WTC11 (cell line): ENCODE results near the gene CLCF1. TPM values are rescaled to one million over a fixed set of nuclear protein-coding genes. Genes with fewer than 3 reads are reported as not detected.

ENCODE experiments used
- ATAC-seq: fragments of 200-7000 bp; cut with Tn5 transposase; 2 replicates; pipeline ENCODE4 v1.10.0; 2021; ENCODE audit warnings: mild to moderate bottlenecking, moderate library complexity
- CTCF ChIA-PET: fragments of 300-600 bp; sonication (Branson Sonifier 250); formaldehyde crosslinking; loops from one replicate; lab custom pipeline; 2021; ENCODE audit warnings: antibody characterized with exemption; lab: Charles Lee
- POLR2A ChIA-PET: fragments of 350-600 bp; sonication (Branson Sonifier 250); formaldehyde crosslinking; loops from one replicate; lab custom pipeline; 2021; ENCODE audit warnings: antibody characterized with exemption; lab: Charles Lee
- DNase-seq: peaks from one replicate; pipeline ENCODE4 v3.0.0; 2021; ENCODE audit warnings: low spot score
- H3K27ac Mint-ChIP-seq: 2 replicates; pipeline ENCODE4 v1.8.0; 2021; ENCODE audit warnings: mixed read lengths
- H3K27me3 Mint-ChIP-seq: 2 replicates; pipeline ENCODE4 v1.8.0; 2021; ENCODE audit warnings: low read depth, mild to moderate bottlenecking, moderate library complexity, mixed read lengths
- H3K36me3 Mint-ChIP-seq: 2 replicates; pipeline ENCODE4 v1.8.0; 2021; ENCODE audit warnings: mixed read lengths
- H3K4me1 Mint-ChIP-seq: 2 replicates; pipeline ENCODE4 v1.8.0; 2022; ENCODE audit warnings: mixed read lengths
- H3K4me3 Mint-ChIP-seq: 2 replicates; pipeline ENCODE4 v1.8.0; 2021; ENCODE audit warnings: mild to moderate bottlenecking, moderate library complexity, mixed read lengths
- H3K9me3 Mint-ChIP-seq: 2 replicates; pipeline ENCODE4 v1.8.0; 2021; ENCODE audit warnings: mixed read lengths
- ATF1 ChIP-seq: sonication (generic); formaldehyde crosslinking; IDR thresholded peaks from 2 replicates; pipeline ENCODE4 v1.8.1; 2023; ENCODE audit warnings: mild to moderate bottlenecking, moderate library complexity, missing genetic modification reagents
- CREB1 ChIP-seq: sonication (generic); formaldehyde crosslinking; IDR thresholded peaks from 2 replicates; pipeline ENCODE4 v1.8.0; 2023; ENCODE audit warnings: mild to moderate bottlenecking, missing genetic modification reagents
- ELF4 ChIP-seq: sonication (generic); formaldehyde crosslinking; IDR thresholded peaks from 2 replicates; pipeline ENCODE4 v1.8.1; 2022; ENCODE audit warnings: low read depth, mild to moderate bottlenecking, moderate library complexity, missing genetic modification reagents
- FOXP4 ChIP-seq: sonication (generic); formaldehyde crosslinking; IDR thresholded peaks from 2 replicates; pipeline ENCODE4 v1.8.0; 2022; ENCODE audit warnings: mild to moderate bottlenecking, missing genetic modification reagents
- GRHL2 ChIP-seq: fragments of 250-450 bp; sonication (Bioruptor Pico); IDR thresholded peaks from 2 replicates; pipeline ENCODE4 v1.8.0; 2022; ENCODE audit warnings: mild to moderate bottlenecking, moderate library complexity; ENCODE audit not compliant: insufficient replicate concordance, severe bottlenecking
- NFE2L1 ChIP-seq: sonication (generic); formaldehyde crosslinking; IDR thresholded peaks from 2 replicates; pipeline ENCODE4 v1.8.1; 2023; ENCODE audit warnings: missing genetic modification reagents
- NR3C1 ChIP-seq: sonication (generic); formaldehyde crosslinking; conservative IDR thresholded peaks from 2 replicates; pipeline ENCODE4 v1.8.1; 2023; ENCODE audit warnings: low read depth, mild to moderate bottlenecking, missing genetic modification reagents
- PREB ChIP-seq: sonication (generic); formaldehyde crosslinking; IDR thresholded peaks from 2 replicates; pipeline ENCODE4 v1.8.1; 2022; ENCODE audit warnings: mild to moderate bottlenecking, missing genetic modification reagents, moderate library complexity, borderline replicate concordance
- TCF7 ChIP-seq: sonication (generic); formaldehyde crosslinking; IDR thresholded peaks from 2 replicates; pipeline ENCODE4 v1.8.0; 2022; ENCODE audit warnings: mild to moderate bottlenecking, low read depth, missing genetic modification reagents, moderate library complexity
- ZNF121 ChIP-seq: sonication (generic); formaldehyde crosslinking; IDR thresholded peaks from 2 replicates; pipeline ENCODE4 v1.8.0; 2023; ENCODE audit warnings: missing genetic modification reagents
- ZNF138 ChIP-seq: sonication (generic); formaldehyde crosslinking; conservative IDR thresholded peaks from 2 replicates; pipeline ENCODE4 v1.8.1; 2022; ENCODE audit warnings: mild to moderate bottlenecking, moderate library complexity, missing genetic modification reagents
- total RNA-seq: library from RNA; stranded (reverse); gene quantifications from 3 replicates; pipeline ENCODE4 v1.2.3, GENCODE V29; 2021
- TF ChIP-seq, protein P1 (sequence below): sonication (generic); formaldehyde crosslinking; IDR thresholded peaks from 2 replicates; pipeline ENCODE4 v1.8.1; 2022; ENCODE audit warnings: low read depth, mild to moderate bottlenecking, moderate library complexity, missing genetic modification reagents, borderline replicate concordance
- TF ChIP-seq, protein P2 (sequence below): sonication (generic); formaldehyde crosslinking; IDR thresholded peaks from 2 replicates; pipeline ENCODE4 v1.8.0; 2022; ENCODE audit warnings: missing genetic modification reagents
- TF ChIP-seq, protein P3 (sequence below): fragments of 250-450 bp; sonication (Bioruptor Pico); IDR thresholded peaks from 2 replicates; pipeline ENCODE4 v1.8.0; 2021; ENCODE audit warnings: mild to moderate bottlenecking
- TF ChIP-seq, protein P4 (sequence below): sonication (generic); formaldehyde crosslinking; IDR thresholded peaks from 2 replicates; pipeline ENCODE4 v1.8.1; 2023; ENCODE audit warnings: mild to moderate bottlenecking, moderate library complexity, missing genetic modification reagents
- TF ChIP-seq, protein P5 (sequence below): sonication (generic); formaldehyde crosslinking; IDR thresholded peaks from 2 replicates; pipeline ENCODE4 v1.8.0; 2023; ENCODE audit warnings: missing genetic modification reagents, mild to moderate bottlenecking, borderline replicate concordance

The CLCF1 gene
- total RNA-seq, 1 experiment from 2014 or later = 0.92 TPM

DNA sequence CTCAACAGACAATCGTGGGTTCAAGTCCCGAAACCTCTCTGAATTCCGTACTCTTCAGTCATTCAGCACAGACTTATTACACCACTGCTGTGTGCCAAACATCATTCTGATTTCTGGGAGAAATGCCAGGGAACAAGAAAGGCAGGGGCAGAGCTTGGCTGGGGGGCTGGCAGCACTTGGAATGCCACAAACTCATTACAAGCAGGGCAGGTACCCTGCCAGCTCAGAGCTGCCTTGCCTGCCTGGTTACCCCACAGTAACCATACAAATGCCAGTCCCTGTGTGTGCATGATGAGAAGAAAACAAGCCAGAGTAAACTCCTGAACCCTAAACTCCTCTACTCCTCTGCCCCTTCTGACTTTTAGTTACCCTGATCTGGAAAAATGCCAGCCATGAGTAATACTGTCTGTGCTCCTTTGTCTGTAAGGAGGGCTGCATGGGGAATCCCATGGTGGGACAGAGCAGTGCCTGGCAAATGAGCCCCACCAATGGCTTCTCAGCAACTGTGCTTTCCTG lies 11.5 kb upstream of the CLCF1 start:
- Mint-ChIP-seq H3K27me3 (peaks cover 38% of the 10 kb centered on the region), H3K27ac (no peak overlapping the region), H3K9me3 (no peaks in the 10 kb centered on the region), H3K36me3 (no peaks in the 10 kb centered on the region), H3K4me1 (peaks cover 25% of the 10 kb centered on the region), H3K4me3 (no peak overlapping the region)
- ChIA-PET CTCF (interaction anchor here (0.9 to 25.7 kb wide), 5 partner anchors 9 to 39 kb away, joined by 3 to 842 read pairs (median 5); partner anchors contain the start of genes CLCF1 and POLD4), POLR2A (interaction anchor here (0.6 kb wide), 1 partner anchor 94 kb away, joined by 5 read pairs; no protein-coding TSS in a partner anchor)
- DNase-seq = no peak
- TF ChIP-seq PREB (CRISPR knock-in tag) (no peak), FOXP4 (CRISPR knock-in tag) (no peak), TCF7 (CRISPR knock-in tag) (no peak), ELF4 (CRISPR knock-in tag) (no peak), ATF1 (no peak), GRHL2 (CRISPR knock-in tag) (no peak), ZNF138 (CRISPR knock-in tag) (no peak), NFE2L1 (CRISPR knock-in tag) (no peak), NR3C1 (no peak), CREB1 (CRISPR knock-in tag) (no peak), ZNF121 (no peak)
- TF ChIP-seq, protein P1, sequence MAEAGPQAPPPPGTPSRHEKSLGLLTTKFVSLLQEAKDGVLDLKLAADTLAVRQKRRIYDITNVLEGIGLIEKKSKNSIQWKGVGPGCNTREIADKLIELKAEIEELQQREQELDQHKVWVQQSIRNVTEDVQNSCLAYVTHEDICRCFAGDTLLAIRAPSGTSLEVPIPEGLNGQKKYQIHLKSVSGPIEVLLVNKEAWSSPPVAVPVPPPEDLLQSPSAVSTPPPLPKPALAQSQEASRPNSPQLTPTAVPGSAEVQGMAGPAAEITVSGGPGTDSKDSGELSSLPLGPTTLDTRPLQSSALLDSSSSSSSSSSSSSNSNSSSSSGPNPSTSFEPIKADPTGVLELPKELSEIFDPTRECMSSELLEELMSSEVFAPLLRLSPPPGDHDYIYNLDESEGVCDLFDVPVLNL (CRISPR knock-in tag) = no peak
- TF ChIP-seq, protein P2, sequence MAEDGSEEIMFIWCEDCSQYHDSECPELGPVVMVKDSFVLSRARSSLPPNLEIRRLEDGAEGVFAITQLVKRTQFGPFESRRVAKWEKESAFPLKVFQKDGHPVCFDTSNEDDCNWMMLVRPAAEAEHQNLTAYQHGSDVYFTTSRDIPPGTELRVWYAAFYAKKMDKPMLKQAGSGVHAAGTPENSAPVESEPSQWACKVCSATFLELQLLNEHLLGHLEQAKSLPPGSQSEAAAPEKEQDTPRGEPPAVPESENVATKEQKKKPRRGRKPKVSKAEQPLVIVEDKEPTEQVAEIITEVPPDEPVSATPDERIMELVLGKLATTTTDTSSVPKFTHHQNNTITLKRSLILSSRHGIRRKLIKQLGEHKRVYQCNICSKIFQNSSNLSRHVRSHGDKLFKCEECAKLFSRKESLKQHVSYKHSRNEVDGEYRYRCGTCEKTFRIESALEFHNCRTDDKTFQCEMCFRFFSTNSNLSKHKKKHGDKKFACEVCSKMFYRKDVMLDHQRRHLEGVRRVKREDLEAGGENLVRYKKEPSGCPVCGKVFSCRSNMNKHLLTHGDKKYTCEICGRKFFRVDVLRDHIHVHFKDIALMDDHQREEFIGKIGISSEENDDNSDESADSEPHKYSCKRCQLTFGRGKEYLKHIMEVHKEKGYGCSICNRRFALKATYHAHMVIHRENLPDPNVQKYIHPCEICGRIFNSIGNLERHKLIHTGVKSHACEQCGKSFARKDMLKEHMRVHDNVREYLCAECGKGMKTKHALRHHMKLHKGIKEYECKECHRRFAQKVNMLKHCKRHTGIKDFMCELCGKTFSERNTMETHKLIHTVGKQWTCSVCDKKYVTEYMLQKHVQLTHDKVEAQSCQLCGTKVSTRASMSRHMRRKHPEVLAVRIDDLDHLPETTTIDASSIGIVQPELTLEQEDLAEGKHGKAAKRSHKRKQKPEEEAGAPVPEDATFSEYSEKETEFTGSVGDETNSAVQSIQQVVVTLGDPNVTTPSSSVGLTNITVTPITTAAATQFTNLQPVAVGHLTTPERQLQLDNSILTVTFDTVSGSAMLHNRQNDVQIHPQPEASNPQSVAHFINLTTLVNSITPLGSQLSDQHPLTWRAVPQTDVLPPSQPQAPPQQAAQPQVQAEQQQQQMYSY (CRISPR knock-in tag) = no peak
- TF ChIP-seq, protein P3, sequence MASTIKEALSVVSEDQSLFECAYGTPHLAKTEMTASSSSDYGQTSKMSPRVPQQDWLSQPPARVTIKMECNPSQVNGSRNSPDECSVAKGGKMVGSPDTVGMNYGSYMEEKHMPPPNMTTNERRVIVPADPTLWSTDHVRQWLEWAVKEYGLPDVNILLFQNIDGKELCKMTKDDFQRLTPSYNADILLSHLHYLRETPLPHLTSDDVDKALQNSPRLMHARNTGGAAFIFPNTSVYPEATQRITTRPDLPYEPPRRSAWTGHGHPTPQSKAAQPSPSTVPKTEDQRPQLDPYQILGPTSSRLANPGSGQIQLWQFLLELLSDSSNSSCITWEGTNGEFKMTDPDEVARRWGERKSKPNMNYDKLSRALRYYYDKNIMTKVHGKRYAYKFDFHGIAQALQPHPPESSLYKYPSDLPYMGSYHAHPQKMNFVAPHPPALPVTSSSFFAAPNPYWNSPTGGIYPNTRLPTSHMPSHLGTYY (CRISPR knock-in tag) = no peak
- TF ChIP-seq, protein P4, sequence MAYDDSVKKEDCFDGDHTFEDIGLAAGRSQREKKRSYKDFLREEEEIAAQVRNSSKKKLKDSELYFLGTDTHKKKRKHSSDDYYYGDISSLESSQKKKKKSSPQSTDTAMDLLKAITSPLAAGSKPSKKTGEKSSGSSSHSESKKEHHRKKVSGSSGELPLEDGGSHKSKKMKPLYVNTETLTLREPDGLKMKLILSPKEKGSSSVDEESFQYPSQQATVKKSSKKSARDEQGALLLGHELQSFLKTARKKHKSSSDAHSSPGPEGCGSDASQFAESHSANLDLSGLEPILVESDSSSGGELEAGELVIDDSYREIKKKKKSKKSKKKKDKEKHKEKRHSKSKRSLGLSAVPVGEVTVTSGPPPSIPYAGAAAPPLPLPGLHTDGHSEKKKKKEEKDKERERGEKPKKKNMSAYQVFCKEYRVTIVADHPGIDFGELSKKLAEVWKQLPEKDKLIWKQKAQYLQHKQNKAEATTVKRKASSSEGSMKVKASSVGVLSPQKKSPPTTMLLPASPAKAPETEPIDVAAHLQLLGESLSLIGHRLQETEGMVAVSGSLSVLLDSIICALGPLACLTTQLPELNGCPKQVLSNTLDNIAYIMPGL (CRISPR knock-in tag) = no peak
- TF ChIP-seq, protein P5, sequence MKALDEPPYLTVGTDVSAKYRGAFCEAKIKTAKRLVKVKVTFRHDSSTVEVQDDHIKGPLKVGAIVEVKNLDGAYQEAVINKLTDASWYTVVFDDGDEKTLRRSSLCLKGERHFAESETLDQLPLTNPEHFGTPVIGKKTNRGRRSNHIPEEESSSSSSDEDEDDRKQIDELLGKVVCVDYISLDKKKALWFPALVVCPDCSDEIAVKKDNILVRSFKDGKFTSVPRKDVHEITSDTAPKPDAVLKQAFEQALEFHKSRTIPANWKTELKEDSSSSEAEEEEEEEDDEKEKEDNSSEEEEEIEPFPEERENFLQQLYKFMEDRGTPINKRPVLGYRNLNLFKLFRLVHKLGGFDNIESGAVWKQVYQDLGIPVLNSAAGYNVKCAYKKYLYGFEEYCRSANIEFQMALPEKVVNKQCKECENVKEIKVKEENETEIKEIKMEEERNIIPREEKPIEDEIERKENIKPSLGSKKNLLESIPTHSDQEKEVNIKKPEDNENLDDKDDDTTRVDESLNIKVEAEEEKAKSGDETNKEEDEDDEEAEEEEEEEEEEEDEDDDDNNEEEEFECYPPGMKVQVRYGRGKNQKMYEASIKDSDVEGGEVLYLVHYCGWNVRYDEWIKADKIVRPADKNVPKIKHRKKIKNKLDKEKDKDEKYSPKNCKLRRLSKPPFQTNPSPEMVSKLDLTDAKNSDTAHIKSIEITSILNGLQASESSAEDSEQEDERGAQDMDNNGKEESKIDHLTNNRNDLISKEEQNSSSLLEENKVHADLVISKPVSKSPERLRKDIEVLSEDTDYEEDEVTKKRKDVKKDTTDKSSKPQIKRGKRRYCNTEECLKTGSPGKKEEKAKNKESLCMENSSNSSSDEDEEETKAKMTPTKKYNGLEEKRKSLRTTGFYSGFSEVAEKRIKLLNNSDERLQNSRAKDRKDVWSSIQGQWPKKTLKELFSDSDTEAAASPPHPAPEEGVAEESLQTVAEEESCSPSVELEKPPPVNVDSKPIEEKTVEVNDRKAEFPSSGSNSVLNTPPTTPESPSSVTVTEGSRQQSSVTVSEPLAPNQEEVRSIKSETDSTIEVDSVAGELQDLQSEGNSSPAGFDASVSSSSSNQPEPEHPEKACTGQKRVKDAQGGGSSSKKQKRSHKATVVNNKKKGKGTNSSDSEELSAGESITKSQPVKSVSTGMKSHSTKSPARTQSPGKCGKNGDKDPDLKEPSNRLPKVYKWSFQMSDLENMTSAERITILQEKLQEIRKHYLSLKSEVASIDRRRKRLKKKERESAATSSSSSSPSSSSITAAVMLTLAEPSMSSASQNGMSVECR (CRISPR knock-in tag) = no peak
- ATAC-seq = no peak
